ENCODE results near the gene CSTA.
A peak's percentile ranks its signal among the peaks of the same experiment; 100 is the strongest.

The CSTA gene

GRCh38 chr3:122313281-122313680, 11.8 kb upstream of the CSTA start:
- H3K36me3 Mint-ChIP-seq (ENCODE audit: low read depth): no peaks in the 10 kb centered on the region
- peaks cover 3% of the 10 kb centered on the region for H3K27me3 Mint-ChIP-seq (ENCODE audit: low read depth)
- peak overlapping the region in 2 of 3 experiments; percentile 12 to 76 for H3K27ac Mint-ChIP-seq
- H3K4me3 Mint-ChIP-seq: no peak overlapping the region
- peaks cover 3% of the 10 kb centered on the region for H3K9me3 Mint-ChIP-seq
- no peak for TF ChIP-seq CTCF (IDR thresholded peaks at IDR 0.05; ENCODE audit: unreplicated experiment in 3 of 3)
- H3K4me1 Mint-ChIP-seq: no peaks in the 10 kb centered on the region

DNA sequence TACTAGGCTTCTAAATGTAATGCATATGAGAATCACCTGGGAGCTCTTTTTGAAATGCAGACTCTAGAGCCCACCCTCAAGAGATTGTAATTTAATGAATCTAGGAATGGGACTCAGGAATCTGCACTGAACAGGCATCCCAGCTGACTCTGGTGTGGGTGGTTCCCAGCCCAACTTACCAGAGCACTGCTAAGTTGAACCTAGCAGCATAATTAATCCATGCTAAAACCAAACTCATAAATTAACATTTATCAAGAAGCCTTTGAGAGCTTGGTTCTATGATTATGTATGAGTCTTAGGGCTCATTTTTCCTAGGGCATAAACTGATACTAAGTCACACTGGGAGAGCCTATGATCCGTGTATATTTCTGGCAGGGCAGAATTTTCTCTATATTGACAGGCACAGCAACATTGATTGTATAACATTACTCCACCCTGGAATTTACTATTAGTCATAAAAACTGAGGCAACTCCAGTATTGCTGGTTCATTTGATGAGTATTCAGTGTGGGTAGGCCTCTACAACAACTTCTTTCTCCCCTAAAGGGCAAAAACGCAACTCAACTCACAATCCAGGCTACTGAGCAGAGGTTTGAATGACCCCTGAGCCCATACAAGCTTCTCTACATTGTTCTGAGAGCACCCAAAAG, 10.7 kb upstream of the CSTA start:
- H3K27me3 Mint-ChIP-seq (ENCODE audit: low read depth): peaks cover 3% of the 10 kb centered on the region
- H3K4me3 Mint-ChIP-seq: no peak overlapping the region
- no peaks in the 10 kb centered on the region for H3K4me1 Mint-ChIP-seq
- no peak for TF ChIP-seq CTCF (IDR thresholded peaks at IDR 0.05; ENCODE audit: unreplicated experiment in 3 of 3)
- peak overlapping the region in 2 of 3 experiments; percentile 25 to 76 for H3K27ac Mint-ChIP-seq
- H3K9me3 Mint-ChIP-seq: peaks cover 10% of the 10 kb centered on the region
- no peaks in the 10 kb centered on the region for H3K36me3 Mint-ChIP-seq (ENCODE audit: low read depth)

GRCh38 chr3:122315619-122316018, 9.4 kb upstream of the CSTA start:
- Mint-ChIP-seq H3K27me3 (ENCODE audit: low read depth) (peaks cover 3% of the 10 kb centered on the region), H3K27ac (peak overlapping the region in 1 of 3 experiments; percentile 37), H3K4me3 (no peak overlapping the region), H3K4me1 (no peaks in the 10 kb centered on the region), H3K36me3 (ENCODE audit: low read depth) (no peaks in the 10 kb centered on the region), H3K9me3 (peaks cover 16% of the 10 kb centered on the region)
- TF ChIP-seq CTCF (IDR thresholded peaks at IDR 0.05; ENCODE audit: unreplicated experiment in 3 of 3): no peak

DNA sequence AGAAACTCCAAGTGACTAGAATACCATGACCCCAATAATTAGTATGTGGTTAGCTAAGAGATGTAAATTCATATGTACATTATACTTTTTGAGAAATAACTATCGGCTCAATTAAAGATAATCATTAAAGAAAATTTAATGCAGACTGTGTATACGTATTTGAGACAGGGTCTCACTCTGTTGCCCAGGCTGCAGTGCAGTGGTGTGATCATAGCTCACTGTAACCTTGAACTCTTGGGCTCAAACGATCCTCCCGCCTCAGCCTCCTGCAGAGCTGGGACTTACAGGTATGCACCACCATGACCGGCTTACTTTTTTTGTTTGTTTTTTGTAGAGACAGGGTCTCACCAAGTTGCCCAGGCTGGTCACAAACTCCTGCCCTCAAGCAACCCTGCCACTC, 8.7 kb upstream of the CSTA start:
- peaks cover 21% of the 10 kb centered on the region for H3K9me3 Mint-ChIP-seq
- no peak overlapping the region for H3K4me3 Mint-ChIP-seq
- H3K27ac Mint-ChIP-seq: no peak overlapping the region
- peaks cover 3% of the 10 kb centered on the region for H3K27me3 Mint-ChIP-seq (ENCODE audit: low read depth)
- H3K36me3 Mint-ChIP-seq (ENCODE audit: low read depth): no peaks in the 10 kb centered on the region
- no peak for TF ChIP-seq CTCF (IDR thresholded peaks at IDR 0.05; ENCODE audit: unreplicated experiment in 3 of 3)
- no peaks in the 10 kb centered on the region for H3K4me1 Mint-ChIP-seq

DNA sequence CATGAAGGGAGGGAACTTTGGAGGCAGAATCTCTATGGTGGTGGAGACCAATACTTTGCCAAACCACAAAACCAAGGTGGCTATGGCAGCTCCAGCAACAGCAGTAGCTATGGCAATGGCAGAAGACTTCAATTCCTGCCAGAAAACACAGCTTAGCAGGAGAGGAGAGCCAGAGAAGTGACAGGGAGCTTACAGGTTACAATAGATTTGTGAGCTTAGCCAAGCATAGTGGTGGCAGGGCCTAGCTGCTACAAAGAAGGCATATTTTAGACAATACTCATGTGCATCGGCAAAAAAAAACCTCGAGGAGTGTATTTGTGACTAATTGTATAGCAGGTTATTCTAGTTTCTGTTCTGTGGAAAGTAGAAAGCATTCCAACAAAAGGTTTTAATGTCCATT, 6.4 kb upstream of the CSTA start:
- Mint-ChIP-seq H3K9me3 (peaks cover 24% of the 10 kb centered on the region), H3K4me1 (no peaks in the 10 kb centered on the region), H3K4me3 (no peak overlapping the region), H3K36me3 (ENCODE audit: low read depth) (no peaks in the 10 kb centered on the region), H3K27me3 (ENCODE audit: low read depth) (peaks cover 3% of the 10 kb centered on the region), H3K27ac (no peak overlapping the region)
- TF ChIP-seq CTCF (IDR thresholded peaks at IDR 0.05; ENCODE audit: unreplicated experiment in 3 of 3): no peak
